Astrocyte of the spinal cord (primary cell): Measurements from ENCODE around the gene SPATA7.

Experiments used
- DNase-seq: peaks from one replicate; pipeline ENCODE4 v3.0.0; 2011; ENCODE audit warnings: low read depth, low spot score
- H3K4me3 ChIP-seq: 2 replicates; pipeline ENCODE4 v1.5.1; 2011; ENCODE audit warnings: low read depth, mild to moderate bottlenecking, low read length, moderate library complexity
- CTCF ChIP-seq: IDR thresholded peaks from 2 replicates; pipeline ENCODE4 v1.5.1; 2012; ENCODE audit warnings: low read depth, mild to moderate bottlenecking, low read length, inconsistent platforms
- in situ Hi-C: cut with HindIII; loops from 2 replicates; pipeline ENCODE4 v1.10.0; 2017; ENCODE audit warnings: low sequenced_read_pairs

Gene SPATA7

GRCh38 chr14:88411039-88411438 is 25.6 kb downstream of the SPATA7 start:
- DNase-seq: no peak
- in situ Hi-C loops: no loop called here

GRCh38 chr14:88417594-88417993 is 32.1 kb downstream of the SPATA7 start:
- in situ Hi-C loops: no loop called here
- TF ChIP-seq CTCF: no peak
- no peak for DNase-seq

More at GRCh38 chr14:88411039-88411438, 25.6 kb downstream of the SPATA7 start:
- no peak for TF ChIP-seq CTCF
- H3K4me3 ChIP-seq: no peak overlapping the region

GRCh38 chr14:88420187-88420586 is 34.7 kb downstream of the SPATA7 start:
- no peak overlapping the region for H3K4me3 ChIP-seq
- DNase-seq: no peak
- in situ Hi-C loops: no loop called here
- no peak for TF ChIP-seq CTCF

More at GRCh38 chr14:88417594-88417993, 32.1 kb downstream of the SPATA7 start:
- no peak overlapping the region for H3K4me3 ChIP-seq

GRCh38 chr14:88421286-88421685 is 35.8 kb downstream of the SPATA7 start:
- in situ Hi-C loops: no loop called here
- DNase-seq: peak; percentile 31
- no peak for TF ChIP-seq CTCF
- H3K4me3 ChIP-seq: no peak overlapping the region

- in situ Hi-C loops: no loop called here
- no peak for DNase-seq
- H3K4me3 ChIP-seq: no peak overlapping the region
- no peak for TF ChIP-seq CTCF
Measured at GRCh38 chr14:88422047-88422446, 36.6 kb downstream of the SPATA7 start.

GRCh38 chr14:88422919-88423650 is 37.6 kb downstream of the SPATA7 start:
- no peak for TF ChIP-seq CTCF
- DNase-seq: peak; percentile 46
- in situ Hi-C loops: no loop called here

More at GRCh38 chr14:88422919-88423650, 37.6 kb downstream of the SPATA7 start:
- no peak overlapping the region for H3K4me3 ChIP-seq
